GM18517 (cell line): ENCODE measurements around the gene DLGAP5.

Experiments used
- ATAC-seq: cut with Tn5 transposase; IDR thresholded peaks from one replicate; pipeline ENCODE4 v1.9.1; 2021; ENCODE audit warnings: mild to moderate bottlenecking, moderate library complexity; ENCODE audit not compliant: unreplicated experiment

Gene DLGAP5

GRCh38 chr14:55190906-55191202 is 531 bp downstream of the DLGAP5 start:
- no peak for ATAC-seq

- ATAC-seq, result no peak
Measured at GRCh38 chr14:55188686-55189295, 2.6 kb downstream of the DLGAP5 start.

GRCh38 chr14:55180434-55180833 is 11.0 kb downstream of the DLGAP5 start:
- ATAC-seq, result peak; percentile 86

GRCh38 chr14:55180006-55180405 is 11.4 kb downstream of the DLGAP5 start:
- no peak for ATAC-seq

- ATAC-seq, result no peak
Measured at GRCh38 chr14:55170526-55170925, 20.9 kb downstream of the DLGAP5 start.

- no peak for ATAC-seq
Measured at GRCh38 chr14:55160989-55161388, 30.4 kb downstream of the DLGAP5 start.

- no peak for ATAC-seq
Measured at GRCh38 chr14:55158412-55158811, 33.0 kb downstream of the DLGAP5 start.

GRCh38 chr14:55157080-55157479 is 34.3 kb downstream of the DLGAP5 start:
- ATAC-seq, result no peak

- no peak for ATAC-seq
Measured at GRCh38 chr14:55153951-55154350, 37.4 kb downstream of the DLGAP5 start.

- ATAC-seq, result no peak
Measured at GRCh38 chr14:55152052-55152753, 39.2 kb downstream of the DLGAP5 start.

- ATAC-seq, result no peak
Measured at GRCh38 chr14:55151601-55152000, 39.8 kb downstream of the DLGAP5 start.

- ATAC-seq, result no peak
Measured at GRCh38 chr14:55146425-55146824, 45.0 kb downstream of the DLGAP5 start.

- ATAC-seq, result no peak
Measured at GRCh38 chr14:55142466-55142865, 48.9 kb downstream of the DLGAP5 start.

GRCh38 chr14:55141825-55142224 is 49.6 kb downstream of the DLGAP5 start:
- no peak for ATAC-seq

- no peak for ATAC-seq
Measured at GRCh38 chr14:55139696-55140509, 51.5 kb downstream of the DLGAP5 start.

- ATAC-seq, result no peak
Measured at GRCh38 chr14:55139141-55139540, 52.2 kb downstream of the DLGAP5 start.

- ATAC-seq, result no peak
Measured at GRCh38 chr14:55138091-55138490, 53.3 kb downstream of the DLGAP5 start.

- ATAC-seq, result no peak
Measured at GRCh38 chr14:55136885-55137786, 54.2 kb downstream of the DLGAP5 start.

GRCh38 chr14:55136241-55136640 is 55.1 kb downstream of the DLGAP5 start:
- no peak for ATAC-seq

- no peak for ATAC-seq
Measured at GRCh38 chr14:55133416-55133815, 58.0 kb downstream of the DLGAP5 start.
